ENCODE measurements around the gene SMOC2. TPM values are rescaled to one million over a fixed set of nuclear protein-coding genes. Genes with fewer than 3 reads are reported as not detected.
A peak's percentile ranks its signal among the peaks of the same experiment; 100 is the strongest.

Gene SMOC2
- total and polyA plus RNA-seq, 2 donors from 2014 or later, result 6.5 to 13.1 TPM

DNA sequence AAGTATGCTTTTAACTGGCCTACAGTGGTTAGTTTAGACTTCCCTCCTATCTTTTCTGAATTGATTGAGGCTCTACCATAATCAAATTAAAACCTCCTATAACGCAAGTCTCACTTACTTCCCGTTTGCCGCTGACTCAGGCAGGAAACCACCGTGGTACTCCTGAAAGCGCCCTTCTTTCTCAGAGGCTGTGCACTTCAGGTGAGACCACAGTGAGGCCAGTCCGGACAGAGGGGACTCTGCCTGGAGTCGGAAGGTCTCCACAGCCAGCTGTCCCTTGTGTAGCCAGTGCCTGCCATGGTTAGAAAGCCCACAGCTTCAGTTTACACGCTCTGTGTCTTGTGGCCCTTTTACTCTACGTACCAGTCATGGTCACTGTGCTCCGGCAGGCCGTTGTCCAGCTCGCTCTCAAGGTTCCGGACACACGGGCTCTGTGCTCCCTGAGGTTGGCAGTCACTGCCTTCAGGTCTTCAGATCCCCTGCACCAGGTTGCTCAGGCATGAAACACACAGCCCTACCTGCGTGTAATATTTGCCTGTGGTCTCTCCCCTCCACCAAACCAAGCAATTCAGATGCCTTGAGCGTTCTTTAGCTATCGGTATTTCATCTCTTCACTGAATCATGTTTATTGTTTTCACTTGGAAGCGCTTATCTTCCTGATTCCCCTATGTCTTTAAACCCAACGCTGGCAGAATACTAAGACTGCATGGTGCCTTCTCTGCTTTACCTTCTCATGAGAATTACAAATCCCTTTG is 178.8 kb downstream of the SMOC2 start:
- TF ChIP-seq, protein P1, sequence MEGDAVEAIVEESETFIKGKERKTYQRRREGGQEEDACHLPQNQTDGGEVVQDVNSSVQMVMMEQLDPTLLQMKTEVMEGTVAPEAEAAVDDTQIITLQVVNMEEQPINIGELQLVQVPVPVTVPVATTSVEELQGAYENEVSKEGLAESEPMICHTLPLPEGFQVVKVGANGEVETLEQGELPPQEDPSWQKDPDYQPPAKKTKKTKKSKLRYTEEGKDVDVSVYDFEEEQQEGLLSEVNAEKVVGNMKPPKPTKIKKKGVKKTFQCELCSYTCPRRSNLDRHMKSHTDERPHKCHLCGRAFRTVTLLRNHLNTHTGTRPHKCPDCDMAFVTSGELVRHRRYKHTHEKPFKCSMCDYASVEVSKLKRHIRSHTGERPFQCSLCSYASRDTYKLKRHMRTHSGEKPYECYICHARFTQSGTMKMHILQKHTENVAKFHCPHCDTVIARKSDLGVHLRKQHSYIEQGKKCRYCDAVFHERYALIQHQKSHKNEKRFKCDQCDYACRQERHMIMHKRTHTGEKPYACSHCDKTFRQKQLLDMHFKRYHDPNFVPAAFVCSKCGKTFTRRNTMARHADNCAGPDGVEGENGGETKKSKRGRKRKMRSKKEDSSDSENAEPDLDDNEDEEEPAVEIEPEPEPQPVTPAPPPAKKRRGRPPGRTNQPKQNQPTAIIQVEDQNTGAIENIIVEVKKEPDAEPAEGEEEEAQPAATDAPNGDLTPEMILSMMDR (IDR thresholded peaks at IDR 0.05; ENCODE audit: borderline replicate concordance, extremely low read depth, insufficient read depth), result no peak
- intact Hi-C loops (cut with DNase I), result no loop called here
- no peak for FAIRE-seq

DNA sequence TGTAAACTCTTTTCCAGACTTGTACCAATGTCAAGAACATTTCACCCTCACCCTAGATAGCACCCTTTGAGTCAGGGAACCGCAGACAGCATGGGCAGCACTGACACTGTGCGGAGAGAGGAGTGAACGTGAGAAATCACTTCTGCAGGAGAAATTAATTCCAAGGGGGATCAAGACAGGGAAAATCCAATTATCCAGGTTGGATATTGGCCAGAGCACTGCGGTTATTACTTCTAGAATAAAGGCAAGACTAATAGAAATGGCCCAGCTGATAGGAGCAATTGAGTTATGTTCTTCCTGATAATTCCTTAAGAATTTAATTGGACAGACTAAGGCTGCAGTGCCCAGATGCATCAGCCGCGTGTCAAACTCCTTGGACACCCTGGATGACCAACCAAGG is 179.6 kb downstream of the SMOC2 start:
- H3K9ac ChIP-seq (ENCODE audit: low read length in 3 of 3), result no peak overlapping the region
- DNase-seq (no peak), FAIRE-seq (no peak)
- TF ChIP-seq, protein P1 (IDR thresholded peaks at IDR 0.05; ENCODE audit: borderline replicate concordance, extremely low read depth, insufficient read depth), result no peak
- H3K27ac ChIP-seq (ENCODE audit: low read depth in 2 of 2, low read length in 2 of 2), result no peak overlapping the region
- no peaks in the 10 kb centered on the region for H3K27me3 ChIP-seq (ENCODE audit: control insufficient read depth, insufficient read depth, low read length)
- H3K4me1 ChIP-seq (ENCODE audit: control insufficient read depth in 2 of 3, insufficient read depth in 2 of 3, low read depth in 1 of 3, low read length in 3 of 3), result no peaks in the 10 kb centered on the region
- no peaks in the 10 kb centered on the region for H3K9me3 ChIP-seq (ENCODE audit: control insufficient read depth in 2 of 3, insufficient read depth in 1 of 3, low read length in 3 of 3)
- intact Hi-C loops (cut with DNase I), result no loop called here
- H3K36me3 ChIP-seq (ENCODE audit: control insufficient read depth in 2 of 3, insufficient read depth in 3 of 3, low read length in 3 of 3), result no peaks in the 10 kb centered on the region
- H3K4me3 ChIP-seq (ENCODE audit: low read length in 3 of 3), result no peak overlapping the region

More for the DNA sequence above, 178.8 kb downstream of the SMOC2 start:
- no peak overlapping the region for H3K4me3 ChIP-seq (ENCODE audit: low read length in 3 of 3)
- H3K9ac ChIP-seq (ENCODE audit: low read length in 3 of 3), result no peak overlapping the region
- peak in 1 of 5 donors; percentile 34 for DNase-seq
- no peak overlapping the region for H3K27ac ChIP-seq (ENCODE audit: low read depth in 2 of 2, low read length in 2 of 2)
- H3K36me3 ChIP-seq (ENCODE audit: control insufficient read depth in 2 of 3, insufficient read depth in 3 of 3, low read length in 3 of 3), result no peaks in the 10 kb centered on the region
- no peaks in the 10 kb centered on the region for H3K9me3 ChIP-seq (ENCODE audit: control insufficient read depth in 2 of 3, insufficient read depth in 1 of 3, low read length in 3 of 3)
- no peaks in the 10 kb centered on the region for H3K27me3 ChIP-seq (ENCODE audit: control insufficient read depth, insufficient read depth, low read length)
- H3K4me1 ChIP-seq (ENCODE audit: control insufficient read depth in 2 of 3, insufficient read depth in 2 of 3, low read depth in 1 of 3, low read length in 3 of 3), result no peaks in the 10 kb centered on the region

DNA sequence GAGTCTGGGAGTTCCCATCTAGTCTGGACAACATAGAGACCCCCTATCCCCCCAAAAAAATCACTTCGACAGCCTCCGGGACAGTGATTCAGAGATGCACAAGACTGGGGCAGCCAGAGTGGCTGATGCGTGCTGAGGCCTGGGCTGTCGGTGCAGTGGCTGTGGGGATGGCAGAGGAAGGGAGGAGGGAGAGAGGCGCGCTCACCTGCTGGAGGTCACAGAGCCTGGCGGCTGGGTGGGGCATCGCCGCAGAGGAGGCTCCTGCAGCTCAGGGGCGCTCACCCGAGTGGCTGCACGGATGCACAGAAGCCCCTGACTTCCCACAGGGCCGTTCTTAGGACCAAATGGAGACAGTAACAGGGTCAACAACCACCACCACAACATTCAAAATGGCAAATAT is 182.8 kb downstream of the SMOC2 start:
- H3K9ac ChIP-seq (ENCODE audit: low read length in 3 of 3), result no peak overlapping the region
- H3K36me3 ChIP-seq (ENCODE audit: control insufficient read depth in 2 of 3, insufficient read depth in 3 of 3, low read length in 3 of 3), result no peaks in the 10 kb centered on the region
- no peak for FAIRE-seq
- TF ChIP-seq, protein P1 (IDR thresholded peaks at IDR 0.05; ENCODE audit: borderline replicate concordance, extremely low read depth, insufficient read depth), result no peak
- no peaks in the 10 kb centered on the region for H3K9me3 ChIP-seq (ENCODE audit: control insufficient read depth in 2 of 3, insufficient read depth in 1 of 3, low read length in 3 of 3)
- no peak for DNase-seq
- intact Hi-C loops (cut with DNase I), result no loop called here
- H3K27ac ChIP-seq (ENCODE audit: low read depth in 2 of 2, low read length in 2 of 2), result no peak overlapping the region
- no peaks in the 10 kb centered on the region for H3K27me3 ChIP-seq (ENCODE audit: control insufficient read depth, insufficient read depth, low read length)
- H3K4me1 ChIP-seq (ENCODE audit: control insufficient read depth in 2 of 3, insufficient read depth in 2 of 3, low read depth in 1 of 3, low read length in 3 of 3), result no peaks in the 10 kb centered on the region
- H3K4me3 ChIP-seq (ENCODE audit: low read length in 3 of 3), result no peak overlapping the region
